Fibroblast of mammary gland (primary cell): ENCODE measurements around the gene SDHAF1.
"Not testable (repeated sequence)": the region's sequence is repeated elsewhere in the genome, so short reads cannot be mapped to it uniquely, and the experiment has no call there.

ENCODE experiments used
- DNase-seq: peaks from one replicate; pipeline ENCODE4 v3.0.0-alpha.2; 2010; ENCODE audit warnings: low read depth
- H3K4me3 ChIP-seq: 2 replicates; pipeline ENCODE4 v1.5.1; 2011; ENCODE audit warnings: low read depth, mild to moderate bottlenecking, low read length, moderate library complexity; ENCODE audit not compliant: control insufficient read depth
- CTCF ChIP-seq: conservative IDR thresholded peaks from 2 replicates; pipeline ENCODE4 v1.5.1; 2011; ENCODE audit warnings: low read depth, low read length, inconsistent platforms; ENCODE audit not compliant: control insufficient read depth, insufficient read depth

The SDHAF1 gene

GRCh38 chr19:35975608-35976214, 19.3 kb upstream of the SDHAF1 start:
- peak; percentile 22 for DNase-seq
- H3K4me3 ChIP-seq: no peak overlapping the region
- no peak for TF ChIP-seq CTCF

- H3K4me3 ChIP-seq: no peak overlapping the region
- no peak for DNase-seq
- peak; percentile 12 for TF ChIP-seq CTCF
Measured at GRCh38 chr19:35977446-35978222, 17.4 kb upstream of the SDHAF1 start.

- H3K4me3 ChIP-seq: no peak overlapping the region
- TF ChIP-seq CTCF: no peak
- DNase-seq: no peak
Measured at GRCh38 chr19:35978271-35978670, 16.7 kb upstream of the SDHAF1 start.

GRCh38 chr19:35978832-35979365, 16.1 kb upstream of the SDHAF1 start:
- H3K4me3 ChIP-seq: no peak overlapping the region
- TF ChIP-seq CTCF: no peak
- no peak for DNase-seq

GRCh38 chr19:35980997-35981396, 14.0 kb upstream of the SDHAF1 start:
- H3K4me3 ChIP-seq, DNase-seq: not testable (repeated sequence)

GRCh38 chr19:35983177-35983576, 11.8 kb upstream of the SDHAF1 start:
- TF ChIP-seq CTCF: no peak
- no peak for DNase-seq
- H3K4me3 ChIP-seq: no peak overlapping the region

GRCh38 chr19:35986111-35986510, 8.9 kb upstream of the SDHAF1 start:
- no peak overlapping the region for H3K4me3 ChIP-seq
- DNase-seq: no peak
- TF ChIP-seq CTCF: no peak
